IMR-90 (cell line): ENCODE data around the gene PLA2G15. TPM values are rescaled to one million over a fixed set of nuclear protein-coding genes. Genes with fewer than 3 reads are reported as not detected.

ENCODE experiments used
- BHLHE40 ChIP-seq: fragments of 150-350 bp; IDR thresholded peaks from 2 replicates; pipeline ENCODE4 v1.6.1; 2016; ENCODE audit warnings: mild to moderate bottlenecking, low read depth, low read length
- CHD1 ChIP-seq: IDR thresholded peaks from 2 replicates; pipeline ENCODE4 v1.6.1; 2012; ENCODE audit warnings: low read depth, low read length, improper control_type of control experiment
- MAFK ChIP-seq: IDR thresholded peaks from 2 replicates; pipeline ENCODE4 v1.6.1; 2012; ENCODE audit warnings: low read depth, low read length, improper control_type of control experiment
- NFE2L2 ChIP-seq: fragments of 150-350 bp; IDR thresholded peaks from 2 replicates; pipeline ENCODE4 v1.6.1; 2016; ENCODE audit warnings: low read depth, mild to moderate bottlenecking, low read length
- POLR2A ChIP-seq: IDR thresholded peaks from 2 replicates; pipeline ENCODE4 v1.6.1; 2012; ENCODE audit warnings: mild to moderate bottlenecking, low read depth, low read length
- RFX5 ChIP-seq: IDR thresholded peaks from 2 replicates; pipeline ENCODE4 v1.8.0; 2012; ENCODE audit warnings: low read depth, mild to moderate bottlenecking, low read length, moderate library complexity
- SMC3 ChIP-seq: fragments of 150-350 bp; IDR thresholded peaks from 2 replicates; pipeline ENCODE4 v1.6.1; 2016; ENCODE audit warnings: low read depth, mild to moderate bottlenecking, antibody characterized with exemption, low read length, moderate library complexity
- polyA plus RNA-seq, 3 experiments: library from polyadenylated mRNA; depleted of rRNA; stranded (reverse); fragments of >200 nt; gene quantifications; 2 replicates each; pipeline ENCODE4 v1.2.3, GENCODE V29; 2012; ENCODE audit warnings: low replicate concordance in 1 of 3
- total RNA-seq: library from RNA; depleted of rRNA; stranded (reverse); fragments of >200 nt; gene quantifications from 2 replicates; pipeline ENCODE4 v1.2.3, GENCODE V29; 2012
- TF ChIP-seq, protein P1 (sequence below): fragments of 150-350 bp; IDR thresholded peaks from 2 replicates; pipeline ENCODE4 v1.6.1; 2017; ENCODE audit warnings: mild to moderate bottlenecking, antibody characterized with exemption, low read length, low read depth

Gene PLA2G15
- total and polyA plus RNA-seq, 2 of the 4 experiments (the other 2 are of a cell fraction): 19.5 to 31.7 TPM

DNA sequence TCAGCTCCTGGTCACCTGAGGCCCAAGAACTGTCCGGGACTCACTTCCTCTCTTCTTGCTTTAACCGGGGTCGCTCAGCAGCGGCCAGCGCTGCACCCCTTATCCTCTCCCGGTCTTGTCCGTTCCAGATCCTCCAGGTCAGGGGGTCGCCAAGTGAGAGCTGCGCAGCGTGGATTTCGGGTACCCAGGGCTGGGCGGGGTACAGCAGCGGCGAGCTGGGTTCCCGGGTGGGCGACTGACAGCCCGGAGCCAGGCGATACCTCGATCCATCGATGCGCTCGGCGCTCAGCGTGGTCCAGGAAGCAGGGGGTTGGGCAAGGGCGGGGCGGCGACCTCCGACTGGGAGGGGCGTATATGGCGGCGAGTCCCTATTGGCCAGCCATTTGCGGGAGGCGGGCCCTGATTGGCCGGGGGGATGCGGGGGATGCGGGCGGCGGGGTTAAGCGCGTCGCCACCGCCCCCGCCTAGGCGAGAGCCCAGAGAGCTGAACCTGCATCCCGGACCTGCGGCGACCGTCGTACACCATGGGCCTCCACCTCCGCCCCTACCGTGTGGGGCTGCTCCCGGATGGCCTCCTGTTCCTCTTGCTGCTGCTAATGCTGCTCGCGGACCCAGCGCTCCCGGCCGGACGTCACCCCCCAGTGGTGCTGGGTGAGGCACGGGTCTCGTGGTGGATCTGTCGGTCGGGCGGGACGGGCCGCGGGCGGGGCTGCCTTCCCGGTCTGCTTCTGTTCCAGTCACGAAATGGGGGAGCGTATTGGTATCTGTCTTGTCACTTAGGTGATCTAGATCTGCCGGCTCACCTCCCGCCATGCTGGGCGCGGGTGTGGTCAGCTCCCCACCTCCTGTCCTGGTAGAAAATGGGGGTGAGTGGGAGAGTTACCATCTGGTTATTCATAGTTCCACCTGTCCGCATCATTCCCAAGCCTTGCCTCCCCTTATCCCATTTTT lies at the start of gene PLA2G15 (continued):
- TF ChIP-seq MAFK (no peak), NFE2L2 (no peak), BHLHE40 (no peak), CHD1 (no peak), SMC3 (no peak), RFX5 (no peak), POLR2A (no peak)
- TF ChIP-seq, protein P1, sequence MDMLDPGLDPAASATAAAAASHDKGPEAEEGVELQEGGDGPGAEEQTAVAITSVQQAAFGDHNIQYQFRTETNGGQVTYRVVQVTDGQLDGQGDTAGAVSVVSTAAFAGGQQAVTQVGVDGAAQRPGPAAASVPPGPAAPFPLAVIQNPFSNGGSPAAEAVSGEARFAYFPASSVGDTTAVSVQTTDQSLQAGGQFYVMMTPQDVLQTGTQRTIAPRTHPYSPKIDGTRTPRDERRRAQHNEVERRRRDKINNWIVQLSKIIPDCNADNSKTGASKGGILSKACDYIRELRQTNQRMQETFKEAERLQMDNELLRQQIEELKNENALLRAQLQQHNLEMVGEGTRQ: no peak
